Stimulated activated CD4-positive, alpha-beta T cell treated with anti-CD3 and anti-CD28 coated beads, Interleukin-4, amount 100 ng/mL, for 48 hours (primary cell): ENCODE measurements around the gene WDR74.
"Not testable (repeated sequence)": the region's sequence is repeated elsewhere in the genome, so short reads cannot be mapped to it uniquely, and the experiment has no call there.

Experiments used
- DNase-seq, 2 donors: peaks; one replicate each; pipeline ENCODE4 v3.0.0-alpha.2; 2020; ENCODE audit warnings: low read depth in 2 of 2

Gene WDR74

GRCh38 chr11:62839050-62839945, at the start of gene WDR74:
Gene WDR74, minus strand, starts transcription at chr11:62839590. Its CDS starts 20 bp downstream, at chr11:62839570.
- peak; percentile 85 to 86 for DNase-seq

GRCh38 chr11:62889126-62889483, 49.7 kb upstream of the WDR74 start:
- no peak for DNase-seq

DNA sequence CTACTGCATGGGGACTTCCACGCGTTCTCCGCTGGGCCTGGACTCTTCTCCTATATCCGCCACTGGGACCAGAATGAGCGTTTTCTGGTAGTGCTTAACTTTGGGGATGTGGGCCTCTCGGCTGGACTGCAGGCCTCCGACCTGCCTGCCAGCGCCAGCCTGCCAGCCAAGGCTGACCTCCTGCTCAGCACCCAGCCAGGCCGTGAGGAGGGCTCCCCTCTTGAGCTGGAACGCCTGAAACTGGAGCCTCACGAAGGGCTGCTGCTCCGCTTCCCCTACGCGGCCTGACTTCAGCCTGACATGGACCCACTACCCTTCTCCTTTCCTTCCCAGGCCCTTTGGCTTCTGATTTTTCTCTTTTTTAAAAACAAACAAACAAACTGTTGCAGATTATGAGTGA, 49.0 kb upstream of the WDR74 start:
- no peak for DNase-seq

DNA sequence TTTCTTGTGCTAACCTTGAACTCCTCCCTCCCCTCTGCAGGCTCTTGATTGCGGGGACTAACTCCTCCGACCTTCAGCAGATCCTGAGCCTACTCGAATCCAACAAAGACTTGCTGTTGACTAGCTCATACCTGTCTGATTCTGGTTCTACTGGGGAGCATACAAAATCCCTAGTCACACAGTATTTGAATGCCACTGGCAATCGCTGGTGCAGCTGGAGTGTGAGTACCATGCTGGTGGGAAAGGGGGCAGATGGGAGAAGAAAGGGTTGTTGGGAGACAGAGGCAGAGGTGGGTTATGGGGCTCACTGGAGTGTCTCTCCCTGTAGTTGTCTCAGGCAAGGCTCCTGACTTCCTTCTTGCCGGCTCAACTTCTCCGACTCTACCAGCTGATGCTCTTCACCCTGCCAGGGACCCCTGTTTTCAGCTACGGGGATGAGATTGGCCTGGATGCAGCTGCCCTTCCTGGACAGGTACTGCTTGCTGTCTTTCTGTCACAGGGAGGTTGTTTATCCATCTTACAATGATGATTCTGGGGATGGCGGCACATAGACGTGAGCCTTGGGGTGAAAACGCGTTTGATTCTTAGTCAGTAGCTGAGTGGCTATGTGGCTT, 45.9 kb upstream of the WDR74 start:
- no peak for DNase-seq

- no peak for DNase-seq
Measured at GRCh38 chr11:62883673-62884072, 44.3 kb upstream of the WDR74 start.

DNA sequence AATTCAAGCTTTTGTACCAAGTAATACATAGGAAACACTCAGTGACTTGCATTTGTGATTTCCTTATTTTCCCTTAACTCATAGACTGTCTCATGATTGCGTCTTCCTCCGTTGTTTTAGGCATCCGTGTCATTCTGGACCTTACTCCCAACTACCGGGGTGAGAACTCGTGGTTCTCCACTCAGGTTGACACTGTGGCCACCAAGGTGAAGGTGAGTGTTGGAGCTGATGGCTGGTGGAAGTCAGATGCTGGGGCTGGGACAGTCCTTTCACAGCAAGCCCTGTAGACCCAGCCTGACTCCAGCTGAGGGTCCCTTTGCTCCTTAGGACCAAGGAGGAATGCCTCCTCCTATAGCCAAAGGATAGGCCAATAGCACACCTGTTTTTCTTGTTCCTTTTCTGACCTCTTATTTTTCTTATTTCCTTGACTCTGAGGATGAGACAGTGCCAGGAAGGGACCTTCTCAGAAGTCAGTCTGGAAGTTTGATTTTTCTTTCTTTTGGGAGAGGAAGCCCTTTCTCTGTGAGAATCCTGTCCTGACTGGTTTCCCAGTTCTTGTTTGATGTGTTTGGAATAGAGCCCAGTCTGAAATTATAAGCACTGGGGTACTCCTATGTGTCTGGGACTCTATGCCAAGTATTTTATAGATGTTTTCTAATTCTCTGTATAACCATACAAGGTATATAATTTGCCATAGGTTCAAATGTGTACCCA, 43.6 kb upstream of the WDR74 start:
- DNase-seq = no peak

DNA sequence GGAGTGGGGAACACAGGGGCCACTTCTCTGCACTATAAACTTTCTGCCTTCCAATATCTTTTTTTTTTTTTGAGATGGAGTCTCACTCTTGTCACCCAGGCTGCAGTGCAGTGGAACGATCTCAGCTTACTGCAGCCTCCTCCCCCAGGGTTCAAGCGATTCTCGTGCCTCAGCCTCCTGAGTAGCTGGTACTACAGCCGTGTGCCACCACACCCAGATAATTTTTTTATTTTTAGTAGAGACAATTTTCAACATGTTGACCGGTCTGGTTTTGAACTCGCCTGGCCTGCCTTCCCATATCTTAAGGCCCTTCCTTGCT, 43.0 kb upstream of the WDR74 start:
- no peak for DNase-seq

DNA sequence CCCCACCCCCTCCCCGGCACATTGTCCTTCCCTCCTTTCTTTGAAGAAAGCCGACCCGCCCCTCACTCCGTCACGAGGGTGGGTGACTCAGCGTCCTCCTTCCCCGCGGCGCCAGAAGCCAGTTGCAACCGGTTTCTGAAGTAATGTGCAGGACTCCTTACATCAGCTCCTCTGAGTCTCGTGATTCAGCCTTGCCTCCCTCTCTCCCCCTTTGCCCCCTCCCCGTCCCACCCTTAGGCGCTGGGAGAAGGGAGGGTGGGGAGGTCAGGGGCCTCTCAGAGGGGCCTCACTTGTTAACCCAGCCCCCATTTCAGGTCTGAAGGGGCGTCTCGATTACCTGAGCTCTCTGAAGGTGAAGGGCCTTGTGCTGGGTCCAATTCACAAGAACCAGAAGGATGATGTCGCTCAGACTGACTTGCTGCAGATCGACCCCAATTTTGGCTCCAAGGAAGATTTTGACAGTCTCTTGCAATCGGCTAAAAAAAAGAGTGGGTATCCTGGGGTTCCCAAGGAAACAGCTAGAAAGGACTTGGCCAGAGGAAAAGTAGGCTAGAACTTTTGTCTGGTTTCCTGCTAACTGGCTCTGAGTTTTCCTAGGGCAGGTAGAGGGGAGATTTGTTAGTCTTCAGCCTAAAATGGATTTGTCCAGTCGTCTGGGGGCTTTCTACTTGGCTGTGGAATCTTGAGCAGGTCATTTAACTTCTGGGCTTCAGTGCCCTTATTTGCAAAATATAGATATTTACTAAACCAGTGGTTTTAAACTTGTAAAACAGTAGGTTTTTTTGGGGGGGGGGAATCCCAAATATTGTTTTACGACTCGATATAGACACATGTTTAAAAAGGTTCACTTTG, 42.4 kb upstream of the WDR74 start:
- peak; percentile 94 for DNase-seq

GRCh38 chr11:62880803-62881578, 41.6 kb upstream of the WDR74 start, which contains the start of gene SLC3A2:
Gene SLC3A2, plus strand, starts transcription at chr11:62880896. Its CDS starts 128 bp downstream, at chr11:62881024.
- peak; percentile 74 to 83 for DNase-seq

DNA sequence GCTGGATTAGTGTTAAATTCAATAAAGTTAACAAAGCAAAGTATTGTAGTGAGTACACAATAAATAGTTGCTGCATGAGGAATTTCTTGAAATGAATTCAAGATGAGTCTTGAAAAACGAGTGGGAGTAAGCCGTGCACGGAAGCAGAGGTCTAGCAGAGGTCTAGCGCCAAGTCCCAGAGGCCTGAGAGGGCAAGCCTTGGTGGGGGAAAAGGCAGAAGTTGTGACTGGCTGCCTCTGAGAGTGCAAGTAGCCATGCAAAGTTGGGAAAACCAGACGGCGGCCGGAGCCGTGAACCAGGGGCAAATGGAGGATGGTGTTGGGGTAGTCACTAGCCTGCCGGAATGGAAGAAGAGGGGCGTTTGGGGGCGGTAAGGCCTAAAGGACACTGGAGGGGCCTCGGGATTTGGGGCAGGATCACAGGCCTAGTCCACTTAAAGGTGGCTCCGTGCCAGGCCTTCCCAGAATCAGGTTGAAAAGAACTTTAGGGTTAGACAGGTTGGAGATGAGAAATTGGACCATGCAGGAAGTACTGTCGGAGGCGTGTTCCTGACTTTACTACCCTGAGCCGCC, 40.9 kb upstream of the WDR74 start:
- DNase-seq = peak; percentile 38 to 43

DNA sequence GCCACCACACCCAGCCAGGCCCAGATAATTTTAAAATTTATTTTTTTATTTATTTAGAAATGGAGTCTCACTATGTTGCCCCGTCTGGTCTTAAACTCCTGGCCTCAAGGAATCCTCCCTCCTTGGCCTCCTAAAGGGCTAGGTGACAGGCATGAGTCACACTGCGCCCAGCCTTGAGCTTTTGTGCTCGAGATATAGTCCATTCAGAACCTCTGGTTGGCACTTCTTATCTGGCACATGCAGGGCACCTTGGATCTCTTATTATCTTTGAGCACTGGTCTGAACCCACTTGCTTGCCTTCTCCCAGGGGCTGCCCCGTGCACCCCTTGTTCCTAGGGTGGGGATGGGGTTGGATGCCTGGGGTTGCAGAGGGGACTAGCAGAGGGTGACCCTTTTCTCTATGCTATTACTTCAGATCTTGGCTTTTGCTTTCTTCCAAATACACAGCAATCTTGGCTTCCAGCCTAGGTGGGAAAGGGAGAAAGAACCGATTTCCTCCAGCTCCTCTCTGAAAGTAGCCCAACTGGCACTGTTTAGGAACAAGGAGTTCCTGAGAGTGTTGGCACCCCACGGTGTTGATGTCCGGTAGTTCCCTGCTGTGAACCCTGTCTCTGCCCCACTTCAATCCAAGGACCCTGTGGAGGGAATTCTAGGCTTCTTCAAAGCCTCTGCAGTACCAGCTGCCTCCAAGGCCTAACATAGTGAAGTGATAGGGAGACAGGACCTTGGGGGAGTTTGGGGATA, 40.0 kb upstream of the WDR74 start:
- DNase-seq = no peak

DNA sequence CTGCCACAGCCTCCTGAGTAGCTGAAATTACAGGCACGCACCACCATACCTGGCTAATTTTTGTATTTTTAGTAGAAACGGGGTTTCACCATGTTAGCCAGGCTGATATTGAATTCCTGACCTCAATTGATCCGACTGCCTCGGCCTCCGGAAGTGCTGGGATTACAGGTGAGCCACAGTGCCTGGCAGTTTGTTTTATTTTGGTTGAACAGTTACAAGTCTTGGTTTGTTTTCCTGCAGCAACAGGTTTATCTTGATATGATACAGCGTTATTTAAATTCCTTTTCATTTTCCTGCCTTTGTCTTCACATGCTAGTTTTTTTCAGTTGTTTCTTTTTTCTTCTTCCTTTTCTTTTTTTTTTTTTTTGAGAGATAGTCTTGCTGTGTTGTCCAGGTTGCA, 37.3 kb upstream of the WDR74 start:
- no peak for DNase-seq

- DNase-seq = no peak
Measured at GRCh38 chr11:62875698-62876478, 36.5 kb upstream of the WDR74 start.

GRCh38 chr11:62874851-62875250, 35.5 kb upstream of the WDR74 start:
- no peak for DNase-seq

GRCh38 chr11:62865635-62866034, 26.2 kb upstream of the WDR74 start:
- no peak for DNase-seq

DNA sequence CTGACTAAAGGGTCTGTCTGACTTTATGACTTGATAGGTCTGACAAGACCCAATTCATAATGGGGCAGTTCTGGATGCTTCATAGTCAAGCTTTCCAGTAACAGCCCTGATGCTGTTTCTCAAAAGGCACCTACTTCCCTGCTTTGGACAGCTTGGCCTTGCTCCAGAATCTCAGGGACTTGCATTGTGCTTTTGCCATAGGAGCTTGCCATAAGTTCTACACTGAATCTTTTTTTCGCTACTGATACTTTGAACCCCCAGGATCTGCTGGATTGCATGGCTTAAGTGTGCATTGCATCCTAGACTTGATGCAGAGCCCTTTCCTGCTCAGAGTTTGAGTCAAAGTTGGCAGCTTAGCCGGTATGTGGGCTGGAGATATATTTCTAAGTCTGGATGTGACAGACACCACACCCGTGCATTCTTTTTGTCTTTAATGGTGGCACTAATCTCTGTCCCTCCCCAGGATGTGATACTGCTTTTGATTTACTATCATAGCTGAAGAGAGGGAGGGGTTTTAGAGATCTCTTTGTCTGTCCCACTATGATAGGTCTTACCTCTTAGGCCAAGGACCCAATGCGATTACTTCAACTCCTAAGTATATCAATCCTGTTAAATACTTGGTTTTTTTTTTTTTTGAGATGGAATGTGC, 24.4 kb upstream of the WDR74 start:
- no peak for DNase-seq

DNA sequence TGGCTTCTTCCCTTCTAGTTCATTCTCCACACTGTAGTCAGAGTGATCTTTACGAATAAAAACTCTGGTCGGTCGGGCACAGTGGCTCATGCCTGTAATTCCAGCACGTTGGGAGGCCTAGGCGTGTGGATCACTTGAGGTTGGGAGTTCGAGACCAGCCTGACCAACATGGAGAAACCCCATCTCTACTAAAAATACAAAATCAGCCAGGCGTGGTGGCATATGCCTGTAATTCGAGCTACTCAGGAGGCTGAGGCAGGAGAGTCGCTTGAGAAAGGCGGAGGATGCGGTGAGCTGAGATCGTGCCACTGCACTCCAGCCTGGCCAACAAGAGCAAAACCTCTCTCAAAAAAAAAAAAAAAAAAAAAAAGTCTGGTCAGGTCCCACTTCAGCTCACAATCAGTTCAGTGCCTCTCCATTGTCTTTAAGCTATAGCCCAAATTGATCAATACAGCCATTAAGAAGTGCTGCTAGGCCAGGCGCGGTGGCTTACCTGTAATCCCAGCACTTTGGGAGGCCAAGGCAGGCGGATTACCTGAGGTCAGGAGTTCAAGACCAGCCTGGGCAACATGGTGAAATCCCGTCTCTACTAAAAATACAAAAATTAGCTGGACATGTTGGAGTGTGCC, 22.3 kb upstream of the WDR74 start:
- DNase-seq = not testable (repeated sequence)
